HG03064 (cell line): Measurements from ENCODE around the gene HSFY2.
"Not testable (repeated sequence)": the region's sequence is repeated elsewhere in the genome, so short reads cannot be mapped to it uniquely, and the experiment has no call there.

Source experiments
- ATAC-seq: cut with Tn5 transposase; IDR thresholded peaks from one replicate; pipeline ENCODE4 v1.9.1; 2021; ENCODE audit warnings: low read depth; ENCODE audit not compliant: unreplicated experiment

The HSFY2 gene

GRCh38 chrY:18773635-18774034 lies at the start of gene HSFY2:
Gene HSFY2, minus strand, starts transcription at chrY:18773735. Its CDS starts 117 bp downstream, at chrY:18773618.
- ATAC-seq = not testable (repeated sequence)

GRCh38 chrY:18815751-18816150 lies 42.2 kb upstream of the HSFY2 start:
- ATAC-seq = not testable (repeated sequence)

GRCh38 chrY:18788757-18789406 lies 15.3 kb upstream of the HSFY2 start:
- ATAC-seq = not testable (repeated sequence)

GRCh38 chrY:18754077-18754476 lies 19.5 kb downstream of the HSFY2 start:
- ATAC-seq = not testable (repeated sequence)

- ATAC-seq = not testable (repeated sequence)
Observed at GRCh38 chrY:18753133-18753815, 20.3 kb downstream of the HSFY2 start.

GRCh38 chrY:18723714-18724113 lies 49.8 kb downstream of the HSFY2 start:
- ATAC-seq = not testable (repeated sequence)
